Astrocyte of the hippocampus (primary cell): ENCODE results near the gene TSKS.

Experiments used
- DNase-seq: peaks from one replicate; pipeline ENCODE4 v3.0.0; 2011; ENCODE audit warnings: low read depth, low spot score

TSKS gene

GRCh38 chr19:49763230-49763629 is at the start of gene TSKS:
Gene TSKS, minus strand, starts transcription at chr19:49763306. Its CDS starts 59 bp downstream, at chr19:49763247.
- no peak for DNase-seq

GRCh38 chr19:49812452-49812996 is 49.4 kb upstream of the TSKS start:
- no peak for DNase-seq

GRCh38 chr19:49811328-49811727 is 48.2 kb upstream of the TSKS start:
- DNase-seq, result no peak

DNA sequence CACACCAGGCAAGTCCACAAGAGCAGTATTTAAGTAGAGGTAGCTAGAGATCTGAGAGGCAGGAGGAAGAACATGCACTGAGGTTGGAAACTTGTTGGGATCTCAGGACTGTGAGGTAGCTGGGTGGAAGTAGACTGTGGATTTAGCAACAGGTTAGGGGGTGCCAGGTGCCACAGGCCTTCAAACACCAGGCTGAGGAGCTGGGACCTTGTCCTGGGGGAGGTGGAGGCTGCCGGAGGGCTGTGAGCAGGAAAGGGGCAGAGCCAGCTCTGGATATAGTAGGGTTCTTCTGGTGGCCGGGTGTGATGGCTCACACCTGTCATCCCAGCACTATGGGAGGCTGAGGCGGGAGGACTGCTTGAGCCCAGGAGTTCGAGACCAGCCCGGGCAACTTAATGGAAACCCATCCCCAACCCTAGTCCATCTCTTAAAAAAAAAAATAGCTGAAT is 46.9 kb upstream of the TSKS start:
- DNase-seq, result no peak

- DNase-seq, result peak; percentile 56
Measured at GRCh38 chr19:49809160-49809940, 46.2 kb upstream of the TSKS start.

DNA sequence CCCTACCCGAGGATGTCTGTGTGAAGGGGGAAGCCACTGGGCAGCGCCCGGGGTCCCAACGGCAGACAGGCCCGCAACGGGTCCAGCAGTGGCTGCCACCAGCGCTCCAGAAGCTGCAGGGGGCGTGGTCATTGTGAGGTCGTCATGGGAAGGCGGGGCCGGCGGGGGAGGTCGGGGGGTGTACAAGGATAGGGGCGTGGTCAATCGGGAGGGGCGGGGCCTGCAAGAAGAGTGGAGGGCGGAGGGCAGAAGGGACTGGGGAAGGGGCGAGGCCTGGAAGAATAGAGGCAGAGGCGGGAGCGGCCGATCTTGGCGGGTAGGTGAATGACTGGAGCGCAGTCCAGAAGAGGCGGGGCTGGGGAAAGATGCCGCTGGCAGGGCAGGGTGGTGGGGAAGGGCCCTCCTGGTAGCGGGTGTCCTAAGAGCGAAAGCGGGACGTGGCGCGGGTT is 45.6 kb upstream of the TSKS start:
- peak; percentile 94 for DNase-seq

DNA sequence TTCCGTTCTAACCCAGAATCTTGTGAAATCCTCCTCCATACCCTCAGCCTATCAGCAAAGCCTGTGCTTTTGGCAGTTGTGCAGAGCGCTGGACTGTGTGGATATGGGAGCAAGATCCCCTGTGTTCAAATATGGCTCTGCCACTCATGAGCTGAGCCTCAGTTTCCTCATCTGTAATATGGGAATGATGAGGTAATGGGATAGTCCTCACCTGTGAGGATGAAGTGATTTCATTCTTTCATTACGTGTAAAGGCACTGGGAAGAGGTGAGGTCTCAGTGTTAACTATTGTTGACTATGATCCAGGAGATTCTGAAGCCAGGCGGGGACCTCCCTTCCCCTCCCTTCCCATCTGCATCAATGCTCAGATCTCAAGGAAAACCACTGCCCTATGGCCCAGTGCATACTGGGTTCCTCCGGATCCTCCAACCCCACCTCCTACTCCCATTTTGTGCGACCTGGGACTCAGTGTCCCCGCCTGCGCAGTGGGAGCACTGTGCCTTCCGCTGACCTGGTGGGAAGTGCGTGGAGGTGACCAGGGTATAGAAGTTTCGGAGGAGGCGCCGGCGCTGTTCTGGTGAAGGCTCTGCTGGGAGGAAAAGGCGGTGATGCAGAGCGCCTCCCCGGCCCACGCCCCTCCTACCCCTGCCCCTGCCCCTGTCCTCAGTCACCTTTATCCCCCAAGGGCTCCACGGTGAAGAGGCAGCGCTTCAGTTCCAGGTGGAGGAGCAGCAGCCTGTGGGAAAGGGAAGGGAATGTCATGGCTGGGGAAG is 45.0 kb upstream of the TSKS start:
- no peak for DNase-seq

GRCh38 chr19:49807058-49807903 is 44.2 kb upstream of the TSKS start:
- no peak for DNase-seq

- no peak for DNase-seq
Measured at GRCh38 chr19:49806620-49806959, 43.5 kb upstream of the TSKS start.

GRCh38 chr19:49805822-49806619 is 42.9 kb upstream of the TSKS start:
- DNase-seq, result no peak

DNA sequence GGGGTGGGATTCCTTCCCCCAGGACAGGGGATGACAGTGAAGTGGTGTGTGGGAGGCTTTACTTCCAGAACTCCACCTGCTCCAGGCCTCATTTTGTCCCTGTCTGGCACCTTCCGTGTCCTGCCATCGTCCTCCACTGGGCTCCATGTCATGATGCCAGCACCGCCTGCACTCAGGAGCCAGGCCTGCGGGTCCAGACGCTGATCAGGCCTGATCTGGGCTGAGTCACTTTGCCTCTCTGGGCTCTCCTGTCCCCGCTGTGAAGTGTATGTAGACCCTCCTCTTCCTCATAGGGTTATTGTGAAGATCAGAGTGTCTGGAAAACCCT is 40.4 kb upstream of the TSKS start:
- DNase-seq, result no peak

DNA sequence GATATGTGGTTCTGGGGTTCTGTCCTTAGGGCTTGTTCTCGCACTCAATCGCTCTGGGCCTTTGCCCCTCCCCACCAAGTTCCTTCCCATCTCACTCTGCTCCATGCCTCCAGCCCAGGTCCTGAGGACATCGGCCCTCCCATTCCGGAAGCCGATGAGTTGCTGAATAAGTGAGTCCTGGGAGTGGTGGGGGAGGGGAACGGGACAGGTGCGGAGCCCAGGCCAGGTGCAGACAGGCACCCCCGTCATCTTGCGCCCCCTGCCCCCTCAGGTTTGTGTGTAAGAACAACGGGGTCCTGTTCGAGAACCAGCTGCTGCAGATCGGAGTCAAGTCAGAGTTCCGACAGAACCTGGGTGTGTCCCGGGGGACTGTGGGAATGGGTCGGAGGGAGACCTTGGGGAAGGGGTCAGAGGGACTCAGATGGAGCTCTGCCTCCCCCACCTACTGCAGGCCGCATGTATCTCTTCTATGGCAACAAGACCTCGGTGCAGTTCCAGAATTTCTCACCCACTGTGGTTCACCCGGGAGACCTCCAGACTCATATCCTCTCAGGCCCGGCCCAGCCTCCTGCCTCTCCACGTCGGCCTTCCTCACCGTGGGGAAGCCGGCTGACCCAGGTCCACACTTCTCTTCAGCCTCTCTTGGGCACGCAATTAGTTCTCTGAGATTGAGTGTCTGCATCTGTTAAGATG is 39.9 kb upstream of the TSKS start:
- no peak for DNase-seq

DNA sequence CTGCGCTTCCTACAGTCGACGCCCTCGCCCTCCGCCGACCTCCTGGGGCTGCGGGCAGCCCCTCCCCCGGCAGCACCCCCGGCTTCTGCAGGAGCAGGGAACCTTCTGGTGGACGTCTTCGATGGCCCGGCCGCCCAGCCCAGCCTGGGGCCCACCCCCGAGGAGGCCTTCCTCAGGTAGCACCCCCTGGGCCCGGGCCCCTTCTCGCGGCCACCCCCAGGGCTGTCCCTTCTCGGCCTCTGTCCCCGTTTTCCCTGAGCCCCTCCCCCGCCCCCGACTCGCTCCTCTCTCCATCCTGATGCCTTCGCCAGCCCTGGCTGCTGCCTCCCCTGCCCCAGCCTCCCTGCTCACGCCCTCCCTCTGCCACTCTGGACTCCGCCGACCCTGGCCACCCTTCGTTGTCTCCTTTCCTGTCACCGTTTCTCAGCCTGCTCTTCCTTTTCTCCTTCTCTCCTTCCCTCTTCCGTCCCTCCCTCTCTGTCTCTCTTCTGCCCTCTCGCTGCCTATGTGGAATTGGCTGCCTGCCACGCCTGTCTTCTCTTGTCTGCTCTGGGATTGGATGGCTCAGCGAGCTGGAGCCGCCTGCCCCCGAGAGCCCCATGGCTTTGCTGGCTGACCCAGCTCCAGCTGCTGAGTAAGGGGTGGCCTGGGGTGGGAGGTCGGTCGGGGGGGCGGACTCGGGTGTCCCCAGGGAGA is 39.0 kb upstream of the TSKS start:
- DNase-seq, result peak; percentile 95

GRCh38 chr19:49801401-49801888 is 38.3 kb upstream of the TSKS start:
- DNase-seq, result no peak

DNA sequence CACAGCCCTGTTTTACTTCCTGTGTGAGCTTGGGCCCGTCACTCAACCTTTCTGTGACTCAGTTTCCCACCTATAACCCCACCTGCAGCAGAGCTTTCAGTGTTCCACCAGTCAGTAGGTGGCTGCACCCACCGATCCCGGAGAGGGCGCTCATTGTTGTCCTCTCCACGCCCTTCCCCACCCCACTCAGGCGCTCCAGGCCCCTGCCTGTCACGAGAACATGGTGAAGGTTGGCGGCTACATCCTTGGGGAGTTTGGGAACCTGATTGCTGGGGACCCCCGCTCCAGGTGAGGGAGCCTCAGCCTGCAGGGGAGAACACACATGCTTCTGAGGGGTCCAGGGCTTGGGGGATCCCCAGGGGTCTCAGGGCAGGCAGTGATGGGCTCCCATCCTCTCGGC is 37.7 kb upstream of the TSKS start:
- no peak for DNase-seq

DNA sequence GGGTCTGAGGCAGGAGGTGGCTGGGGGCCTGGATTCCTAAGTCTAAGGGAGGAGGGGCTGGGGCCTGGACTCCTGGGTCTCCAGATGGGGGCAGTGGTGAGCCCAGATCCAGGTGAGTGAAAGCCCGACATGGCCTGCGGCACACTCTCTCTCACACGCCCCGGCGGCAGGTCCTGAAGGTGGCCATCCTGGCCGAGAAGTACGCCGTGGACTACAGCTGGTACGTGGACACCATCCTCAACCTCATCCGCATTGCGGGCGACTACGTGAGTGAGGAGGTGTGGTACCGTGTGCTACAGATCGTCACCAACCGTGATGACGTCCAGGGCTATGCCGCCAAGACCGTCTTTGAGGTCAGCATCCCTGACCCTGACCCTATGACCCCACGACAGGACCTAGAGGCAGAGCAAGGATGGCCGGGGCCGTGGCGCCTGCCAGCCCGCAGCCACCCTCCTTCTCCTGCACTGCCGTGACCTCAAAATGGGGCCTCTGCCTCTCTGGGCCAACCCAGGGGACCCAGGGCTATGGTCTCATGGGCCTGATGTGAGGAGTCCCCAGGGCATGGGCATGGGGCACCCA is 36.8 kb upstream of the TSKS start:
- no peak for DNase-seq

- DNase-seq, result no peak
Measured at GRCh38 chr19:49799271-49799797, 36.2 kb upstream of the TSKS start.

DNA sequence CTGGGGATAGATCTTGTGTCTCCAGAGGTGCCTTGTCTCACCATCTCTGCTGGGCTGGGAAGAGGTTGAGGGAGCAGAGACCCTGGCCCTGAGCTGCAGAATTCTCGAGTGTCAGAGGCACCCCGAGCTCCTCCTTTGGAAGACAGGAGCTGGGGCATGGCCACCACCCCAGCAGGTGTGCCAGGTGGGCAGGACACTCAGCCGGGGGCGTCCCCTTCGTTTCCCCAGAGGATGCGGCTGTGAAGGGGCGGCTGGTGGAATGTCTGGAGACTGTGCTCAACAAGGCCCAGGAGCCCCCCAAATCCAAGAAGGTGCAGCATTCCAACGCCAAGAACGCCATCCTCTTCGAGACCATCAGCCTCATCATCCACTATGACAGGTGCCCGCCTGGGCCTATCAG is 35.5 kb upstream of the TSKS start:
- no peak for DNase-seq

DNA sequence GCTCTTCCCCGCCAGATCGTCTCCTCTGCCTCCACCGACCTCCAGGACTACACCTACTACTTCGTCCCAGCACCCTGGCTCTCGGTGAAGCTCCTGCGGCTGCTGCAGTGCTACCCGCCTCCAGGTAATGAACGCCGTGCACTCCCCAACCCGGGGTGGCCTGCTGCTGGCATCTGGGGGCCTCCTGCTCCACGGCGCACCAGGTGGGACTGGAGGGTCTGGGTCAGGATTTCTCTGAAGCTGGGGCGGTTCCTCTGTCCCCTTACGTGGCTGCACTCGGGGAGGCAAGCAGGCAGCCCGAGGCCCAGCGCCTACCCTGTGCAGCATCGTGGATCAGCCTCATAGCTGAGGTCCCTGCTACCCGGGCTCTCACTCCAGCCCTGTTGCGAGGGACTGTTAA is 32.5 kb upstream of the TSKS start:
- DNase-seq, result no peak
